NT2/D1 (cell line): ENCODE results near the gene PRG2.

Source experiments
- DNase-seq: peaks from one replicate; pipeline ENCODE4 v3.0.0-alpha.2; 2011; ENCODE audit warnings: low read depth, low spot score
- H3K27me3 ChIP-seq: 2 replicates; pipeline ENCODE4 v1.6.0; 2011; ENCODE audit warnings: mild to moderate bottlenecking; ENCODE audit not compliant: insufficient read length, insufficient read depth
- H3K36me3 ChIP-seq: 2 replicates; pipeline ENCODE4 v1.6.1; 2011; ENCODE audit warnings: mild to moderate bottlenecking, low read length, mixed read lengths; ENCODE audit not compliant: insufficient read depth, insufficient read length
- H3K4me1 ChIP-seq: 2 replicates; pipeline ENCODE4 v1.5.1; 2011; ENCODE audit not compliant: insufficient read depth, insufficient read length
- H3K4me3 ChIP-seq: 2 replicates; pipeline ENCODE4 v1.5.1; 2011; ENCODE audit warnings: low read depth; ENCODE audit not compliant: insufficient read length
- H3K9ac ChIP-seq: 2 replicates; pipeline ENCODE4 v1.6.0; 2011; ENCODE audit warnings: low read depth; ENCODE audit not compliant: insufficient read length
- H3K9me3 ChIP-seq: 2 replicates; pipeline ENCODE4 v1.5.1; 2011; ENCODE audit warnings: mild to moderate bottlenecking, low read length; ENCODE audit not compliant: insufficient read depth
- SUZ12 ChIP-seq: IDR thresholded peaks from 2 replicates; pipeline ENCODE4 v1.6.1; 2011; ENCODE audit not compliant: insufficient read length, insufficient read depth; ENCODE audit errors: extremely low read depth
- YY1 ChIP-seq: IDR thresholded peaks from 2 replicates; pipeline ENCODE4 v1.6.1; 2011; ENCODE audit not compliant: insufficient read length, insufficient read depth
- ZNF274 ChIP-seq: IDR thresholded peaks from 2 replicates; pipeline ENCODE4 v1.6.1; 2011; ENCODE audit warnings: mild to moderate bottlenecking, low read depth, low read length

PRG2 gene

DNA sequence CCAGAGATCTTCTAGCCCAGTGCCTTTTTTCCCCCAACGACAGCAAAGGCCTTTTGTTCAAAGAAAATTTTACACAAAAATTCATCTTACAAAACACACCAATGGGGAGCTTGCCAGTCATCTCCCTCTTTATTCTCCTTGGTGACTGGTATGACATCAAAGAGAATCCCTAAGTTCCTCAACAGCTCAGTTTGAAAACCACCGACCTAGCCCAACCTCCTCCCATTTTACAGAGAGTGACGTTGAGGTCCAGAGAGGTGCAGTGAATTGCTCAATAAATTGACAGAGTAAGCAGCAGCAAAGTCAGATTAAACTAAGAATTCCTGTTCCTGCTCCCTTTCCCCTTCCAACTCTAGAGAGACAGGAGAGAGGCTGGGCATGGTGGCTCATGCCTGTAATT lies 28.7 kb upstream of the PRG2 start:
- H3K4me3 ChIP-seq = no peak overlapping the region
- no peaks in the 10 kb centered on the region for H3K4me1 ChIP-seq
- peaks cover 85% of the 10 kb centered on the region for H3K36me3 ChIP-seq
- H3K27me3 ChIP-seq = no peaks in the 10 kb centered on the region
- TF ChIP-seq SUZ12 = no peak
- TF ChIP-seq ZNF274 = no peak
- TF ChIP-seq YY1 = no peak
- H3K9me3 ChIP-seq = no peaks in the 10 kb centered on the region
- no peak for DNase-seq
- no peak overlapping the region for H3K9ac ChIP-seq

DNA sequence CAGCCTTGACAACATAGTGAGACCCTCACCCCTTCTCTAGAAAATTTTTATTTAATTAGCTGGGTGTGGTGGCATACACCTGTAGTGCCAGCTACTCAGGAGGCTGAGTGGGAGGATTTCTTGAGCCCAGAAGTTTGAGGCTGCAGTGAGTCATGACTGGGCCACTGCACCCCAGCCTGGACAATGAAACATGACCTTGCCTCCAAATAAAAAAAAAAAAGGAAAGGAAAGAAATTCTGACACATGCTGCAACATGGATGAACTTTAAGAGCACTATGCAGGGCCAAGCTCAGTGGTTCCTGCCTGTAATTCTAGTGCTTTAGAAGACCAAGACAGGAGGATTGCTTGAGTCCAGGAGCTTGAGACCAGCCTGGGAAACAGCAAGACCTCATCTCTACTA lies 27.7 kb upstream of the PRG2 start:
- no peak for DNase-seq
- Histone ChIP-seq H3K9ac (no peak overlapping the region), H3K4me1 (no peaks in the 10 kb centered on the region), H3K9me3 (no peaks in the 10 kb centered on the region), H3K27me3 (no peaks in the 10 kb centered on the region), H3K36me3 (peaks cover 86% of the 10 kb centered on the region), H3K4me3 (no peak overlapping the region)
- no peak for TF ChIP-seq YY1
- TF ChIP-seq ZNF274 = no peak
- no peak for TF ChIP-seq SUZ12

DNA sequence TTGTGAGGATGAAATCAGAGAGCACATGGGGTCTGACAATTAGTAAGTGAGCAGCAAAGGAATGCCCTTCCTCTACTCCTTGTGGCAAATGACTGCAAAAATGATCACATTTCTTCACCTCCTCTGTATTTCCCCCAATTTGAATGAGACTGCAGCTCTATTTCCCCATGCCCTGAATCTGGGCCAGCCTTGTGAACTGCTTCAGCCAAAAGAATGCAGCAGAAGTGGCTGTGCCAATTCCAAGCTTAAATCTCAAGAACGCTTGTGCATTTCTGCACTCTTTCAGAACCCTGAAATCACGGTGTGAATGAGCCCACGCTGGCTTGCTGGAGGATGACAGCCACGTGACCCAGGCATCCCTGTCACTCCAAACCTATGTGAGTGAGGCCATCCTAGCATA lies 26.6 kb upstream of the PRG2 start:
- H3K9ac ChIP-seq = no peak overlapping the region

DNA sequence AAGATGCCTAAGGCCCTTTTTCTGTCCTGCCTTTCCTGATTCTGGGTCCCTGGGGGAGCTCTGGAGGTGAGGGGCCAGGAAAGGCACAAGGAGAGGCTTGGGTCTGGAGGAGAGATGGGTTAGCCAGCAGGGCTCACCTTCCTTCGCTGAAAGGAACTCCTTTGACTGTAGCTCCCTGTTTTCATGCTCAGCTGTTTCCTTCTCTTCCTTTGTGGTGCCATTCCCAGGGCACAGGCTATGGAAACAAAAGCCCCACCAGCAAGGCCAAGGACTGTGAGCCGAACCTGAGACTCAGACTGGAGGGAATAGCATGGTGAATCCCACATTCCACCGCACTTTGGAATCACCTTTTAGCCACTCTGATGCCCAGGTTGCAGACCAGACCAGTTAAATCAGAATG lies 26.0 kb upstream of the PRG2 start:
- Histone ChIP-seq H3K9me3 (no peaks in the 10 kb centered on the region), H3K4me1 (no peaks in the 10 kb centered on the region), H3K27me3 (no peaks in the 10 kb centered on the region), H3K4me3 (no peak overlapping the region), H3K36me3 (peaks cover 74% of the 10 kb centered on the region), H3K9ac (no peak overlapping the region)
- no peak for TF ChIP-seq SUZ12
- no peak for TF ChIP-seq YY1
- DNase-seq = no peak

More for the DNA sequence above, 26.6 kb upstream of the PRG2 start:
- no peaks in the 10 kb centered on the region for H3K9me3 ChIP-seq
- no peak for TF ChIP-seq YY1
- TF ChIP-seq ZNF274 = no peak
- no peak for TF ChIP-seq SUZ12
- H3K4me3 ChIP-seq = no peak overlapping the region
- H3K36me3 ChIP-seq = peaks cover 79% of the 10 kb centered on the region
- no peak for DNase-seq
- no peaks in the 10 kb centered on the region for H3K4me1 ChIP-seq
- no peaks in the 10 kb centered on the region for H3K27me3 ChIP-seq

DNA sequence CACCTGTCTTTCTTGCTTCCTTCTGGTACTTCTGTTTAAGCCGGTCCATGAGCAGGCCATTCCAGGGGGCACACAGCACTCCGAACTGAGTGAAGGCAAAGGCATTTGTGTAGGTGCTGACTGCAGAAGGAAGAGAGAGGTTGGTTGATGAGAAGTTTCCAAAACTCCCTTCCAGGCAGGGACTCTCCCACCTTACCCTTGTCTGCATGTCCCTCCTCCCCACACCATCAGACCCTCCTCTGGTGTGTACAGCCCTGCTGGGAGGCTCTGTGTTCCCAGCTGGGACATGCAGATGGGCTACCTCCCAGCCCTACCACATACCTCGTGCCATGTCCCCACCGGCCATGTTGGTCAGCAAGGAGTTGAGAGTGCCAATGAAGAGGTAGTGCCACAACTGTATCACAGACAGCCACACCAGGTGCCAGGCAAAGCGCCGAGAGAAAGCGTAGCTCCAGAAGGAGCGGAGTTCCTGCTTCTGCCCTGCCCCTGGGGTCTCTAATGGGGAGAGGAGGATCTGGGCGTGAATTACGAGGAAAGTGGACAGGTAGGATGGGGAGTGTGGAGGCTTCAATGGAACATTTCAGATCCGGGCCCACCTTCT lies 24.3 kb upstream of the PRG2 start:
- Histone ChIP-seq H3K36me3 (peaks cover 67% of the 10 kb centered on the region), H3K4me3 (no peak overlapping the region), H3K9me3 (no peaks in the 10 kb centered on the region), H3K4me1 (no peaks in the 10 kb centered on the region), H3K27me3 (no peaks in the 10 kb centered on the region), H3K9ac (no peak overlapping the region)
- no peak for TF ChIP-seq ZNF274
- no peak for TF ChIP-seq YY1
- no peak for TF ChIP-seq SUZ12
- no peak for DNase-seq

DNA sequence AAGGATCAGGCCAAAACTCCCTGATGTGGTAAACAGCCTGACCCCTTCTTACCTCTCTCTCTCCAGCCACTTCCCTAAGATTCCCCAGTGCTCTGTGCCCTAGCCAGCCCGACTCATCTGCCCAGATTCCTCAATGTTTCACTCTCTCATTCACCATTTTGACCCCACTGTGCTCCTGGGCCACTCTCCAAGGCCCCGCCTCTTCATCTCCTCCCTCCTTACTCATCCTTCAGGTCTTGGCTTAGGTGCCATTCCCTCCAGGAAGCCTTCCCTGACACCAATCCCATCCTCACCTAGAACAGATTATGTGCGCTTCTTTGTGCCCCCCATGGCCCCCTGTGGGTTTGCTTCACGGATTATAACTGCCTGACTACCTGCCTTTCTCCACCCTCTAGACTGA lies 23.2 kb upstream of the PRG2 start:
- H3K36me3 ChIP-seq = peaks cover 72% of the 10 kb centered on the region
- no peaks in the 10 kb centered on the region for H3K4me1 ChIP-seq
- H3K27me3 ChIP-seq = no peaks in the 10 kb centered on the region
- TF ChIP-seq YY1 (no peak), ZNF274 (no peak), SUZ12 (no peak)
- DNase-seq = no peak
- H3K4me3 ChIP-seq = no peak overlapping the region
- H3K9me3 ChIP-seq = no peaks in the 10 kb centered on the region
- no peak overlapping the region for H3K9ac ChIP-seq

DNA sequence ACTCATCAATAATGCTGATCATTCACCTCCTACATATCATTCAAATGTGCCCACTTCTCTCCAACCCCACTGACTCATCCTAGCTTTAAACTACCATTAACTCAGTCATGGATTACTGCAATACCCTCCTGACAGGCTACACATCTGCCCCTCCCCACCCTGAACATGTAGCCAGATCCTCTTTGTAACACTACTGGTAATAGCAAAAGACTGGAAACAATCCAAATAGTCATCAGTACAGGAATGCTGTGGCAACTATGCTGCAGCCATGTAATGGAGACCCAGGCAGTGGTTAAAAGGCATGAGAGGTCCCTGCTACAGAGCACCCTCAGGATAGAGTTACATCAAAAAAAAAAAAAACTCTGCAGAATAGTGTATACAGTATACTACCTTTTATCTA lies 19.8 kb upstream of the PRG2 start:
- peaks cover 5% of the 10 kb centered on the region for H3K4me1 ChIP-seq
- H3K9me3 ChIP-seq = no peaks in the 10 kb centered on the region
- peaks cover 63% of the 10 kb centered on the region for H3K36me3 ChIP-seq
- no peak overlapping the region for H3K4me3 ChIP-seq
- TF ChIP-seq SUZ12 = no peak
- TF ChIP-seq YY1 = no peak
- TF ChIP-seq ZNF274 = no peak
- no peaks in the 10 kb centered on the region for H3K27me3 ChIP-seq
- no peak overlapping the region for H3K9ac ChIP-seq
- DNase-seq = no peak
